ENCODE measurements around the gene RUFY2.

The RUFY2 gene

DNA sequence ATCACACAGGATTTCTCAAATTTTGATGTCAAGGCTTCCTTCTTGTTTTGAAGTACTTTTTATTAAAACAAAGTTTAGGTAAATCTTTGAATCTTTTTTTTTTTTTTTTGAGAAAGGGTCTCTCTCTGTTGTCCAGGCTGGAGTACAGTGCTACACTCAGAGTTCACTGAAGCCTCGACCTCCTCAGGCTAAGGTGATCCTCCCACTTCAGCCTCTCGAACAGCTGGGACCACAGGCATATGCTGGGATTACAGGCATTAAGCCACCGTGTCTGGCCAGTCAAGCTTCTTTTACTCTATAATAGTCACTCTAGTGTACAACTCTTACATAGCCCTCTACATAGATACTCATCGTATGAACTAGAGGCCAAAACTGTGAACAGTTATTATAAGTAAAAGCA, 3.4 kb downstream of the RUFY2 start:
- DNase-seq (ENCODE audit: extremely low read depth, low read depth), result no peak
- TF ChIP-seq, protein P1, sequence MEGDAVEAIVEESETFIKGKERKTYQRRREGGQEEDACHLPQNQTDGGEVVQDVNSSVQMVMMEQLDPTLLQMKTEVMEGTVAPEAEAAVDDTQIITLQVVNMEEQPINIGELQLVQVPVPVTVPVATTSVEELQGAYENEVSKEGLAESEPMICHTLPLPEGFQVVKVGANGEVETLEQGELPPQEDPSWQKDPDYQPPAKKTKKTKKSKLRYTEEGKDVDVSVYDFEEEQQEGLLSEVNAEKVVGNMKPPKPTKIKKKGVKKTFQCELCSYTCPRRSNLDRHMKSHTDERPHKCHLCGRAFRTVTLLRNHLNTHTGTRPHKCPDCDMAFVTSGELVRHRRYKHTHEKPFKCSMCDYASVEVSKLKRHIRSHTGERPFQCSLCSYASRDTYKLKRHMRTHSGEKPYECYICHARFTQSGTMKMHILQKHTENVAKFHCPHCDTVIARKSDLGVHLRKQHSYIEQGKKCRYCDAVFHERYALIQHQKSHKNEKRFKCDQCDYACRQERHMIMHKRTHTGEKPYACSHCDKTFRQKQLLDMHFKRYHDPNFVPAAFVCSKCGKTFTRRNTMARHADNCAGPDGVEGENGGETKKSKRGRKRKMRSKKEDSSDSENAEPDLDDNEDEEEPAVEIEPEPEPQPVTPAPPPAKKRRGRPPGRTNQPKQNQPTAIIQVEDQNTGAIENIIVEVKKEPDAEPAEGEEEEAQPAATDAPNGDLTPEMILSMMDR (IDR thresholded peaks at IDR 0.05; ENCODE audit: low read depth, low read length, missing control alignments), result no peak
- no peak overlapping the region for H3K4me3 ChIP-seq (replicated peaks; ENCODE audit: low read depth, low read length)

DNA sequence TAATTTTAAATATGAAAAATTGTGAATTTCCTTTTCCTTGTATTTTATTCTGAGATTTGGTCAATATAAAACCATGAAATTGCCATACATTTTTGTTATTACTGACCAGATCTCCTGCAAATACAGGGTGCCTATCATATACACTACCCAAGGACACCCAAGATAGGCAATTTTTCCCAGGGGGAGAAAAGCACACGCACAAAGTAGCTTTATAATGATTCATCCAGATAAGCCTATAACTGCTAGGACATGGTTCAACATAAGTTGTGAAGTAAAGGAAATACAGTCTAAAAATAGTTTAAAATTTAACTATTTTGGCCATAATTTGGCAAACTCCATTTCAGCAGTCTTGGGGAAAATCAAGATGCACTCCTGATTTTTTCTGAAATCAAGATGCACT, 4.8 kb downstream of the RUFY2 start:
- TF ChIP-seq, protein P1 (IDR thresholded peaks at IDR 0.05; ENCODE audit: low read depth, low read length, missing control alignments), result no peak

GRCh38 chr10:68397005-68397404, 10.1 kb downstream of the RUFY2 start:
- DNase-seq (ENCODE audit: extremely low read depth, low read depth), result no peak
- no peak overlapping the region for H3K4me3 ChIP-seq (replicated peaks; ENCODE audit: low read depth, low read length)
- TF ChIP-seq, protein P1 (IDR thresholded peaks at IDR 0.05; ENCODE audit: low read depth, low read length, missing control alignments), result no peak

More for the DNA sequence above, 4.8 kb downstream of the RUFY2 start:
- H3K4me3 ChIP-seq (replicated peaks; ENCODE audit: low read depth, low read length), result no peak overlapping the region
- no peak for DNase-seq (ENCODE audit: extremely low read depth, low read depth)

GRCh38 chr10:68385740-68386139, 21.3 kb downstream of the RUFY2 start:
- TF ChIP-seq, protein P1 (IDR thresholded peaks at IDR 0.05; ENCODE audit: low read depth, low read length, missing control alignments), result no peak
- no peak overlapping the region for H3K4me3 ChIP-seq (replicated peaks; ENCODE audit: low read depth, low read length)
- no peak for DNase-seq (ENCODE audit: extremely low read depth, low read depth)

DNA sequence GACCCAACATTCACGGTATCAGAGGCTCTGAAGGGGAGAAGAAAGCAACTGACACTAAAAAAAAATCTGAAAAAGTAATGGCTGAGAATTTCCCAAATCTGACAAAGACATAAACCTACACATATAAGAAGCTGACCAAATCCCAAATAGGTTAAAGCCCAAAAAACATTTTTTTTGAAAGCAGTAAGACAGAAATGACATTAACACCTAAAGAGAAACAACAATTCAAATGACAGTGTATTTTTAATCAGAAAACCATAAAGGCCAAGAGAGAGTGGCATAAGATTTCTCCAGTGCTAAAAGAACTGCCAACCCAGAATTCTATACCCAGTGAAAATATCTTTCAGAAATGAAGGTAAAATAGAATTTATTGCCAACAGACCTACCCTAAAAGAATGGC, 35.5 kb downstream of the RUFY2 start:
- DNase-seq (ENCODE audit: extremely low read depth, low read depth), result no peak
- TF ChIP-seq, protein P1 (IDR thresholded peaks at IDR 0.05; ENCODE audit: low read depth, low read length, missing control alignments), result no peak
- no peak overlapping the region for H3K4me3 ChIP-seq (replicated peaks; ENCODE audit: low read depth, low read length)

- TF ChIP-seq, protein P1 (IDR thresholded peaks at IDR 0.05; ENCODE audit: low read depth, low read length, missing control alignments), result no peak
- no peak overlapping the region for H3K4me3 ChIP-seq (replicated peaks; ENCODE audit: low read depth, low read length)
These were observed 40.0 kb downstream of the RUFY2 start for GRCh38 chr10:68367121-68367520.

GRCh38 chr10:68366600-68366999, 40.5 kb downstream of the RUFY2 start:
- TF ChIP-seq, protein P1 (IDR thresholded peaks at IDR 0.05; ENCODE audit: low read depth, low read length, missing control alignments), result no peak
- H3K4me3 ChIP-seq (replicated peaks; ENCODE audit: low read depth, low read length), result no peak overlapping the region
- no peak for DNase-seq (ENCODE audit: extremely low read depth, low read depth)

More at GRCh38 chr10:68367121-68367520, 40.0 kb downstream of the RUFY2 start:
- no peak for DNase-seq (ENCODE audit: extremely low read depth, low read depth)
